NCI-H146 treated with DMSO at 0.1 percent for 48 hours (cell line): ENCODE results near the gene MTA1.

Experiments
- DNase-seq: peaks from one replicate; lab custom pipeline; 2025; ENCODE audit not compliant: unreplicated experiment; lab: John Stamatoyannopoulos, UW

Gene MTA1

DNA sequence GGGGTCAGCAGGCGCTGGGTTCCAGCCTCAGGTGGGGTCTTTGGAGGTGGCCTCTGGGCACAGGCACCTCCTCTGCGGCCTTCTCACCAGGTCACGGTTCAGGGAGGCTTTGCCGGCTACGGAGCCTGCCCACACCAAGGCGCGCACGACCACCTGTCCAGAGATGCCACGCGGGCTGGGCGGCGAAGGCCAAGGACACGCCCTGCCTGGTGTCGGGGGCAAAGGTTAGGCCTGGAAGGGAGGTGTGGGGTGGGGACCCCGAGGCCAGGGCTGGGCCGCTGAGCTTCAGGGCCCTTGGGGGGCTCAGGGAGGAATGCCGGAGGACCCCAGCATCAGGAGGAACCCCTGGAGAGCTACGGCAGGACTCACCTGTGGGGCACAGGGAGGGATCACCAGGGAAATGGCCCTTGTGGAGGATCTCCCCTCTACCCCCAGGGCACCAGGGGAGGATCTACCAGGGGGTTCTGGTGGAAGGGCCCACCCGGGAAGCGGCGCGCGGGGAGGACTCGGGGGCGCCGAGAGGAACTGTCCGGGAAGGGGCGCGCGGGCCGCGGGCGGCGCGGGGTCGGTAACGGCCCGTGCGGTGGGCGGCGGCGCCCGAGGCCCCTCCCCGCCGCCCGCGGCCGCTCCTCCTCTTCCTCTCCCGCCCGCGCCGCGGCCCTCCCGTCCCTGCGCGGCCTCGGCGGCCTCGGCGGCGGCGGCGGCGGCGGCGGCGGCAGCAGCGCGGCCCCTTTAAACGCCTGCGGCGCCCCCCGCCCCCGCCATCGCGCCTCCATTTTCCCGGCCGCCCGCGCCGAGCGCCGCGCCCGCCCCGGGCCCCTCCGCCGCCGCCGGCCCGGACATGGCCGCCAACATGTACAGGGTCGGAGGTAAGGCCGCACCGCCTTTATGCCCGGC is at the start of gene MTA1:
TSS of gene MTA1 (plus strand) at position 633 of the 897 bp plus-strand sequence. CDS start at position 842, 209 bp downstream.
- no peak for DNase-seq

DNA sequence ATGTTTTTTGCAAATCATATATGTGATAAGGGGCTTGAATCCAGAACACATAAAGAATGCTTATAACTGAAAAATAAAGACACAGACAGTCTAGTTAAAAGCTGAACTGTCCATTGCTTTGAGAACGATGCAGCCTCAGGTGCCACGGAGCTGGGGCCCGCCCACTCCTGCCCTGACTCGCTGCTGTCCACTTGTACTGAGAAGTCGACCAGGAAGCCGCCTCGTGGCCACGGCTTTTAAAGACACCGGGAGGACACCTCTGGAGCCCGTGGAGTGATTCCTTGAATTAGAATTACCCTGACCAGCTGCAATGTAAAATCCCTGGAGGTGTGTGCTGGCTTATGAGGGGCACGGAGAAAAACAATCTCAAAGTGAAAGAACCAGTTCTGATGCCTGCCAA is 45.2 kb upstream of the MTA1 start:
- DNase-seq = no peak

GRCh38 chr14:105375635-105376057 is 44.0 kb upstream of the MTA1 start:
- no peak for DNase-seq

DNA sequence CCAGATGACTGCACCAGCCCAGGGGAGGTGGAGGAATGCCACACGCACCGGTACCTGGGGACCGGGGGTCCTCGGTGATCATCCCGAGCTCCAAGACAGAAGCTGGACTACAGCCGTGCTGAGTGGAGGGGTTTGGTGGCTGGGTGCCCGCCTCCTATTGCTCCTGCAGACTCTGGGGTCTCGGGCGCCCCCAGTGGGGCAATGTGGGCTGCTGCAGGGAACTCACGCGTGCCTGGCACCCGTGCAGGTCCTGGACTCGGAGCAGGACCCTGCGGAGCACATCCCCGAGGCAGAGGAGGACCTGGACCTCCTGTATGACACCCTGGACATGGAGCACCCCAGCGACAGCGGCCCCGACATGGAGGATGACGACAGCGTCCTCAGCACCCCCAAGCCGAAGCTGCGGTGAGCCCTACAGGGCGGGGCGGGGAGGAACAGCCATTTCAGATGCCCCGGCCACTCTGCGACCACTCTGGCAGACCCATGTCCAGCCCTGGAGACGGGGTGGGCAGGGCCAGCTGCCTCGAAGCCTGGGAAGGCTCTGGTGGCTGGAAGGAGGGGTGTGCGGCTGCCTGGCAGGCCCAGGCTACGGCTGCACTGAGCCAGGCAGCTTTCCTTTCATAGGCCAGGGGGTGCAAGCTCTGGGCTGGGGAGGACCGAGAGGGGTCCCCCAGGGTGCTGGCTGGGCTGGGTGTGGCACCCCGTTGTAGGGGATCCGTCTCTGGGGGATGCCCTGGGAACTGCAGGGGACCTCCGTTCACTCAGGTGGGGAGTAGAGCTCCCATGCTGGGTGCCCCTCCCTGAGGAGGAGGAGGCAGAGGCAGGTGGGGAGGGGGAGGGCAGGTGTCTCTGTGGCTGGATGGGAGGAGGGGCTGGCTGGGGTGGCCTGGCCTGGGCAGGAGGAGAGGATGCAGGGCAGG is 42.8 kb upstream of the MTA1 start:
- DNase-seq = no peak

GRCh38 chr14:105377555-105378182 is 42.0 kb upstream of the MTA1 start:
- DNase-seq = no peak

- DNase-seq = no peak
Observed at GRCh38 chr14:105378199-105378598, 41.4 kb upstream of the MTA1 start.

DNA sequence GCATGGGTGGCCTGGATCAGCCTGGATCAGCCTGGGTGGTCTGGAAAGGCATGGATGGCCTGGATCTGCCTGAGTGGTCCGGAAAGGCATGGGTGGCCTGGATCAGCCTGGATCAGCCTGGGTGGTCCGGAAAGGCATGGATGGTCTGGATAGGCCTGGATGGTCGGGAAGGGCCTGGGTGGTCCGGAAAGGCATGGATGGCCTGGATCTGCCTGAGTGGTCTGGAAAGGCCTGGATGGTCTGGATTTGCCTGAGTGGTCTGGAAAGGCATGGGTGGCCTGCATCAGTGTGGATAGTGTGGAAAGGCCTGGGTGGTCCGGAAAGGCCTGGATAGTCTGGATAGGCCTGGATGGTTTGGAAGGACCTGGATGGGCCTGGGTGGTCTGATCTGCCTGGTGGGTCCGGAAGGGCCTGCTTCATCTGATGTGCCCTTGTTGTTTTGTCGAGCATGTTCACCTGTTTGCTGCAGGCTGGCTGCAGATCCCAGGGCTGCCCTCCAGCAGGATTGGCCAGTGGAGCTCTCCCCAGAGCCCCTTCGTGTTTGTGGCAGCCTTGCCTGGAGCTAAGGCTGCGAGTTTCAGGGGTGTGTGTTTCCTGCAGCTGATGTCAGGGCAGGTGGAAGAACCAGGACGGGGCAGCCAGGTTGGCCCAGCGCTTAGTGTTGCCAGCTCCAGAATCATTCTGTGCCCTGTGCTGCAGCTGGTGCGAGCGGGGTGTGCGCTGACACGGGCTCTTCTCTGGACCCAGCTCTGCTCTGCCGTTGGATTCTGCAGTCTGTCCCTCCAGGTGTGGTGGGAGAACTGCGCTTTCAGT is 40.5 kb upstream of the MTA1 start:
- no peak for DNase-seq

DNA sequence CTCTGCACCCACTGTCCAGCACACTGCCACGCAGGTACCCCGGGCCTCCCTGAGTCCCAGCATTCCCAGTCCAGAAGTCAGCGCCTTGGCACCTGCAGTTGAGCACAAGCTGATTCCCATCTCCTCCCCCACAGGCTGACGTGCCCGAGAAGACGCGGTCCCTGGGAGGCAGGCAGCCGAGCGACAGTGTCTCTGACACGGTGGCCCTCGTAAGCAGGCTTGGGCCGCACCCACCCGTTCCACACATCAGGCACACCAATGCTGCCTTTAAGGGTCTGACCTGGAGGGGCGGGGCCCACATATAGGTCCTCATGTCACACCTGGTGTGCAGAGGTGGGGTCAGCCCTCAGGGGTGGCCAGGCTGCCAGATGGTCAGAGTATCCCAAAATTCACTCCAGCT is 39.7 kb upstream of the MTA1 start:
- no peak for DNase-seq

GRCh38 chr14:105380756-105381155 is 38.9 kb upstream of the MTA1 start:
- DNase-seq = no peak

DNA sequence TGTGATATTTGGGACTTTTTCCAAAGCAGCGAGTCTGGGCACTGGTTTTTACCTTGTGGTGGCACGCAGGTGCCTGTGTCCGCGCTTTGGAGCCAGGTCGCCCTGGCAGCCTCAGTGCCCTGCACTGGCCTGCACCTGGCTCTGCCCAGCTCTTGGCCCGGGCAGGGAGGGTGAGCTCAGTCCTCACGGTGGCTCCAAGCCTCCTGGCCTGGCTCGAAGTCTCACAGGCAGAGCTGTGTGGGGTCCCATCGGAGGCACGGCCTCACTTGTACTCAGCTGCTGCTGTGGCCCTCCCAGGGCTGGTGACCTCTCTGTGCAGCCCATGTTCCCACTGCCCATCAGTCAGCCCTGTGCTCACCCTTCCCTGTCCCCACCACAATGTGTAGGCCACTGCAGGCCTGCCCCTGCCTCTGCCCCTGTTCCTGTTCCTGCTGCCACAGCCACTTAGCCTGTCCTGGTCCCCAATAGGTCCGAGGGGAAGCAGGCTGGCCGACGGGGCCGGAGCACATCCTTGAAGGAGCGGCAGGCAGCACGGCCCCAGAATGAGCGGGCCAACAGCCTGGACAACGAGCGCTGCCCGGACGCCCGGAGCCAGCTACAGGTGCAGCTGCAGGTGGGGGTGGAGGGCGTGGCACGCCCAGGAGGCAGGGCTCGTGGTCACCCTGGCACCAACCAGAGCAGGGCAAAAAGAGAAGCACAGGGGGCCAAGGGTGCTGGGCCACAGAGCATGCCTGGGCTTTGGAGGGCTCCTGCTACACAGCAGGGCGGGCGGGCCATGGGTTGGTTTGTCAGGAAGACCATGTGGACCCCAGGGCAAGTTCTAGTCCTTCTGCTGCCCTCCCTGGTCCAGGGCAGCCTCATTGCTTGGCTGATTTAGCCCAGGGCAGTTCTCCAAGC is 37.9 kb upstream of the MTA1 start:
- DNase-seq = no peak

DNA sequence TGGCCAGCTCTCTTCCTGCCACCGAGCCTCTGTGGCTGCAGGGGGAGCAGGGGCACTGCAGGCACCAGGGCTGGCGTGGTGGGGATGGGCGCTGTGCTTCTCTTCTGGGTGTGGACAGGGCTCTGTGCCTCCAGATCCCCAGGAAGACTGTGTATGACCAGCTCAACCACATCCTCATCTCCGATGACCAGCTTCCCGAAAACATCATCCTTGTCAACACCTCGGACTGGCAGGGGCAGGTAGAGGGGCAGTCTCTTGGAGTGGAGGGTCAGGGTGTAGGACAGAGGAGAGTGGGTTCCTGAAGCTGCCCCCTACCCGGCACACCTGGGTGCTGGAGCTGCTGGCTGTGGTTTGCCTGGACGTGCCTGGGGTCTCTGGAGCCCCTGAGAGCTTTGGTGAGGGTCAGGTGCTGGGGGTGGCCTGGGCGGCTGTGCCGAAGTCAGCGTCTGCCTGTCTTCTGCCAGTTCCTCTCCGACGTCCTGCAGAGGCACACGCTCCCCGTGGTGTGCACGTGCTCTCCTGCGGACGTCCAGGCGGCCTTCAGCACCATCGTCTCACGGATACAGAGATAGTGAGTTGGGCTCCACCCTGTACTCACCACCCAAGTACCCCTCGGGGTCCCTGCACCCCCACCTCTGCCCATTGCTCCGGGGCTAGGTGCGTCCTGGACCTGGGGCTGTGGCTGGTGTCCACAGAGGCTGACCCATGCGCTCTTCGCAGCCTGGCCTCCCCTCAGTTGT is 37.1 kb upstream of the MTA1 start:
- DNase-seq = no peak

- DNase-seq = no peak
Observed at GRCh38 chr14:105383083-105383730, 36.4 kb upstream of the MTA1 start.

- DNase-seq = no peak
Observed at GRCh38 chr14:105384041-105384557, 35.5 kb upstream of the MTA1 start.

DNA sequence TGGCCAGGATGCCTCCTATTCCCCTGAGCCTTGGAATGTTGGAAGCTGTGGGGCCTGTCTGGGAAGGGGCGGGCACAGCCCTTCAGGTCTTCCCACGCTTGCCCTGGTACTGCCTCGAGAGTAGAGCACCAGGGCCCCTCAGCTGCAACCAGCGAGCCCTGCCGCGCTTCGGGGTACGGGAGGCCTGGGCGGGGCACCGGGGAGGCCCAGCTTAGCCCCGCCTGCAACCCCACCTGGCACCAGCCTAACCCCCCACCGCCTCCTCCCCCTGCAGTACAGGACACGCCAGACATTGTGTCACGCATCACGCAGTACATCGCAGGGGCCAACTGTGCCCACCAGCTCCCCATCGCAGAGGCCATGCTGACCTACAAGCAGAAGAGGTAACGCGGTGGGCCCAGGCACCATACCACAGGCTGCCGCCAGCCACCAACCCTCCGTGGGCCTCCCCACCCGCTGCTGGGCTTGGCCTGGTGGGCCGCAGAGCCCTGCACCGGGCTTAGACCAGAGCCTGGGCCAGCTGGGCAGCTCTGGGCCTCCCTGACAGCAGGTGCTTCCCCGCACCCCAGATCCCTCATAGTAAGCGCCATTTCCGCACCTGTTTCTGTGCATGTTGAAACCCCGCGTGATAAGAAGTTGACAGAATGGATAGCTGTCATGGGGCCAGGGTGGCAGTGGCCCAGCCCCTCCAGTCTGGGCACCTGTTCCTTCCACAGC is 34.9 kb upstream of the MTA1 start:
- no peak for DNase-seq

GRCh38 chr14:105385322-105385637 is 34.3 kb upstream of the MTA1 start:
- no peak for DNase-seq

DNA sequence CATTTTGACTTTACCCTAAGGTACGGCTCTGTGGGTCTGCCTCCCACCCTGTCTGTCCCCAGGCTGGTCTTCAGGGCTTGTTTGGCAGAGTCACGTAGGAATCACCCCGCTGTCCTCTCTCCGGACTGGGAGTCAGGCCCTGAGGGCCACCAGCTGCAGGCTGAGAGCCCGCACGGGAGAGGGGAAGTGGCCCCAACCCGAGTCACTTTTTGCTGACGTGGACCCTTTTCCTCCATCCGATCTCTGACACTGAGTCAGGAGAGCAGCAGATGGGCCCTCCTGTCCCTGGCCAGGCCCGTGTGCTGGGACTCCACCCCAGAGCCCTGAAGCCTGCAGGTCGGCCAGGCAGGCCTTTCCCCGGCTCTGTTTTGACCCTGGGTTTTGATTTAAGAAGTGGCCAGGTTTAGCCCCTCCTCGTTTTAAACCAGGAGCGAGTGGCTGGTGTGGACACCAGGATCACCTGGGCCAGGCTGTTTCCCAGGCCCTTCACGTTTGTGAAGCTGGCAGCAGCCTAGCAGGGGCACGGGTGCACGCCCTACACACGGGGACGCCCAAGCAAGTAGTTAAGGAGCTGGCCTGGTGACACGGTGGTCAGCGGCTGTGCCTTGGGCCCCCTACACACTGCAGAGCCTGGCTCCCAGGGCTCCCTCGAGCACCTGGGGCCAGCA is 33.8 kb upstream of the MTA1 start:
- DNase-seq = no peak
